ENCODE measurements around the gene OR2D3. TPM values are rescaled to one million over a fixed set of nuclear protein-coding genes. Genes with fewer than 3 reads are reported as not detected.
"Not testable (repeated sequence)": the region's sequence is repeated elsewhere in the genome, so short reads cannot be mapped to it uniquely, and the experiment has no call there.

OR2D3 gene, protein sequence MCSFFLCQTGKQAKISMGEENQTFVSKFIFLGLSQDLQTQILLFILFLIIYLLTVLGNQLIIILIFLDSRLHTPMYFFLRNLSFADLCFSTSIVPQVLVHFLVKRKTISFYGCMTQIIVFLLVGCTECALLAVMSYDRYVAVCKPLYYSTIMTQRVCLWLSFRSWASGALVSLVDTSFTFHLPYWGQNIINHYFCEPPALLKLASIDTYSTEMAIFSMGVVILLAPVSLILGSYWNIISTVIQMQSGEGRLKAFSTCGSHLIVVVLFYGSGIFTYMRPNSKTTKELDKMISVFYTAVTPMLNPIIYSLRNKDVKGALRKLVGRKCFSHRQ
- total RNA-seq, result not detected

DNA sequence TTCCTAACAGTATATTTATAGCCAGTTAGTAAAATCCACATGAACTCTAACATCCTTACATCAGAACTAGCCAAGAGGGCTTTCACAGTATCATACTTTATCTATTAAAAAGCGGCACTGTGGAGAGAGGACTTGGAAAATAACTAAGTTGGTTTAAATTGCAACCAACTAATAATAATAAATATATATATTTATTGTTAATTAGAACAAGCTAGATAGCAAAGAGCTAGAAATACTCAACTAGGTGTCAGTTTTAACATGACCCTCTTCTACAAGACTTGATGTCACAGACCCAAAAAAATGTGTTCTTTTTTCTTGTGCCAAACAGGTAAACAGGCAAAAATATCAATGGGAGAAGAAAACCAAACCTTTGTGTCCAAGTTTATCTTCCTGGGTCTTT is at the start of gene OR2D3:
TSS of gene OR2D3 (plus strand) at position 301 of the 400 bp plus-strand sequence. CDS start at position 301, 0 bp downstream.
- ATAC-seq, result no peak
- Mint-ChIP-seq H3K27ac (no peak within 1 kb of the TSS), H3K9me3 (no peaks in the 10 kb centered on the region), H3K36me3 (peaks cover under 1 to 1% of the 10 kb centered on the region in 2 donors)
- DNase-seq (ENCODE audit: low spot score in 2 of 2), result no peak

DNA sequence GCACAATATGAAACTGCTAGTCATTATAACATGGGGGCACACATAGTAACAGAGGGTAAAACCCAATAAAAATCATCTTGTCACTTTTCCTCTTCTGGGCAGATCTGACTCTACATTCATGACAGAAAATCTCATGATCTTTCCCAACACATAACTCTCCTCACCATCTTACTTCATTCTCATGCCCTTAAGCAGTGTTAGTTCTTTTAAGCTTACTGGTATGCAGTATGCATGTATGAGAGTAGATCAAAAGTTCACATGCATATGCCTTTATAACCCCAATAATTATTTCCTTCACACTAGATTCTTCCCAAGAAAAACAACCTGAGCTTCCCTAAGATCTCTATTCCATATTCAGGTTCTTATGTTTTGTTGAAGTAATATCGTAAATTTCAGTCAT is 49.5 kb upstream of the OR2D3 start:
- ATAC-seq (no peak), DNase-seq (ENCODE audit: low spot score in 2 of 2) (no peak)
- no peaks in the 10 kb centered on the region for H3K36me3 Mint-ChIP-seq
- H3K27ac Mint-ChIP-seq, result no peak overlapping the region
- H3K9me3 Mint-ChIP-seq, result no peaks in the 10 kb centered on the region

- ATAC-seq, result no peak
- no peak overlapping the region for H3K27ac Mint-ChIP-seq
Observed at GRCh38 chr11:6875761-6876160, 45.0 kb upstream of the OR2D3 start.

GRCh38 chr11:6876325-6876724 is 44.5 kb upstream of the OR2D3 start, which contains the start of gene OR10A4:
OR10A4 (plus strand) TSS chr11:6876625; CDS start chr11:6876648, 23 bp downstream.
- DNase-seq (ENCODE audit: low spot score in 2 of 2) (no peak), ATAC-seq (no peak)
- H3K27ac Mint-ChIP-seq, result no peak within 1 kb of the TSS
- peaks cover 0 to 5% of the 10 kb centered on the region in 2 donors for H3K9me3 Mint-ChIP-seq
- H3K36me3 Mint-ChIP-seq, result no peaks in the 10 kb centered on the region

More at GRCh38 chr11:6875761-6876160, 45.0 kb upstream of the OR2D3 start:
- H3K36me3 Mint-ChIP-seq, result no peaks in the 10 kb centered on the region
- no peak for DNase-seq (ENCODE audit: low spot score in 2 of 2)
- peaks cover 0 to 5% of the 10 kb centered on the region in 2 donors for H3K9me3 Mint-ChIP-seq

DNA sequence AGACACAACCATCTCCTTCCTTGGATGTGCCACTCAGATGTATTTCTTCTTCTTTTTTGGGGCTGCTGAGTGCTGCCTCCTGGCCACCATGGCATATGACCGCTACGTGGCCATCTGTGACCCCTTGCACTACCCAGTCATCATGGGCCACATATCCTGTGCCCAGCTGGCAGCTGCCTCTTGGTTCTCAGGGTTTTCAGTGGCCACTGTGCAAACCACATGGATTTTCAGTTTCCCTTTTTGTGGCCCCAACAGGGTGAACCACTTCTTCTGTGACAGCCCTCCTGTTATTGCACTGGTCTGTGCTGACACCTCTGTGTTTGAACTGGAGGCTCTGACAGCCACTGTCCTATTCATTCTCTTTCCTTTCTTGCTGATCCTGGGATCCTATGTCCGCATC is 43.9 kb upstream of the OR2D3 start:
- DNase-seq (ENCODE audit: low spot score in 2 of 2) (no peak), ATAC-seq (peak in 1 of 2 donors; percentile 24)
- H3K9me3 Mint-ChIP-seq, result peaks cover 0 to 5% of the 10 kb centered on the region in 2 donors
- H3K27ac Mint-ChIP-seq, result no peak overlapping the region
- H3K36me3 Mint-ChIP-seq, result no peaks in the 10 kb centered on the region

DNA sequence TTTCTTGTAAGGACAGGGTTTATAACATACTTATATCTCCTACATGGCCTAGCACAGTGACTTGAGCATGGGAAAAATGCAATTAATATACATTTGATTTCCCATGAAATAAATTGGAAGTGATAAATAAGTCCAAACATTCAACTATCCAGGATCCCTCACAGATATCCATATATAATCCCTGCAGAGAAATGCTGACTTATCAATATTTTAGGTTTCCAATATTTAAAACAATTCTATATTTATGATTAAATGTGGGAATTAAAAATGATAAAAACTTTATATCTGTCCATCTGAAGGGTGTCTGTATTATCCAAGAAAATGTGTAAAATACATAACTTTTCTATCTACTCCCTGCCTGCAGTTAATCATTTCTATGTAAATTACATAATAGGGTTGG is 38.1 kb upstream of the OR2D3 start:
- H3K27ac Mint-ChIP-seq, result no peak overlapping the region
- no peaks in the 10 kb centered on the region for H3K9me3 Mint-ChIP-seq
- no peak for ATAC-seq
- no peak for DNase-seq (ENCODE audit: low spot score in 2 of 2)
- no peaks in the 10 kb centered on the region for H3K36me3 Mint-ChIP-seq

GRCh38 chr11:6887711-6888110 is 33.1 kb upstream of the OR2D3 start:
- not testable (repeated sequence) for H3K9me3 Mint-ChIP-seq; ATAC-seq; DNase-seq (ENCODE audit: low spot score in 2 of 2); H3K27ac Mint-ChIP-seq; H3K36me3 Mint-ChIP-seq

GRCh38 chr11:6888830-6889229 is 32.0 kb upstream of the OR2D3 start:
- H3K9me3 Mint-ChIP-seq, result no peaks in the 10 kb centered on the region
- H3K27ac Mint-ChIP-seq, result no peak overlapping the region
- DNase-seq (ENCODE audit: low spot score in 2 of 2) (no peak), ATAC-seq (no peak)
- no peaks in the 10 kb centered on the region for H3K36me3 Mint-ChIP-seq

DNA sequence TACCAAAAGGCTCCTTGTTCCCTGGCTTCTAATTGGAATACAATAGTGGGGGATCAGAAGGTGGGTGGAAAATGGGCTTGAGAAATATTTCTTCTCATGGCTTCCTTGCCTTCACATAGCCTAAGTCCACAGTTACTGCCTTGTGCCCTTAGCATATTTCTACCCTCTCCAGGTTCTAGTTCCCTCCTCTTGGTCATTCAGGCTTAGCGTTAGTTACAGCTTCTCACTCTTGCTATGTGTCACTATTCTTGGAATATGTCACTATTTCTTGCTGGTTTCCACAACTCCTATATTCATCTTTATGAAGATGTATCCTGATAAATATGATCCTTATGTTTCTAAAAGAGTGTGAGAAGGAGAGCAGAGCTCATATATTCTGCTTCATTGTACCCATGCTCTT is 31.0 kb upstream of the OR2D3 start:
- no peak for DNase-seq (ENCODE audit: low spot score in 2 of 2)

GRCh38 chr11:6892400-6892799 is 28.4 kb upstream of the OR2D3 start, which contains the start of gene OR2D2:
OR2D2 (minus strand) TSS chr11:6892500; CDS start chr11:6892500, 0 bp downstream.
- no peaks in the 10 kb centered on the region for H3K9me3 Mint-ChIP-seq
- no peak for DNase-seq (ENCODE audit: low spot score in 2 of 2)
- ATAC-seq, result no peak

More for the DNA sequence above, 31.0 kb upstream of the OR2D3 start:
- H3K27ac Mint-ChIP-seq, result no peak overlapping the region
- no peak for ATAC-seq
- no peaks in the 10 kb centered on the region for H3K36me3 Mint-ChIP-seq
- H3K9me3 Mint-ChIP-seq, result no peaks in the 10 kb centered on the region

DNA sequence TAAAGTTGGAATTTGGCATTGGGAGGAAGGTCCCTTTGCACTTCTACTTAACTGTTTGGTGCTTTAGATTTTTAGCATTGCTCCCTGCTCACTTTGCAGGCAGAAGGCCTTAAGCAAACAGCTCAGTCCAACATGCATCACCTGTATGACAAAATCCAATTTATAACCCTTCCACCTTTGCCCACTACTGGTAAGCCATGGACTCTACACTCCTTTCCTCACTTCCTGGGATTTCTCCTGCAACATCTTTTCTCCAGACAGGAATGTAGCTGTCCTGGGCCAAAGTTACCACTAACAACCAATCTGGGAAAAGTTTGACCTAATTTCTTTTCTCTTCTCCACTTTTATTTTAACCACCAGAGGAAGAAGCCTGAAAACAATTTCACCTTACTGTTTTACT is 26.7 kb upstream of the OR2D3 start:
- H3K9me3 Mint-ChIP-seq, result no peaks in the 10 kb centered on the region
- no peak overlapping the region for H3K27ac Mint-ChIP-seq
- no peaks in the 10 kb centered on the region for H3K36me3 Mint-ChIP-seq
- ATAC-seq (no peak), DNase-seq (ENCODE audit: low spot score in 2 of 2) (no peak)

More at GRCh38 chr11:6892400-6892799, 28.4 kb upstream of the OR2D3 start, which contains the start of gene OR2D2:
- Mint-ChIP-seq H3K36me3 (no peaks in the 10 kb centered on the region), H3K27ac (no peak within 1 kb of the TSS)

DNA sequence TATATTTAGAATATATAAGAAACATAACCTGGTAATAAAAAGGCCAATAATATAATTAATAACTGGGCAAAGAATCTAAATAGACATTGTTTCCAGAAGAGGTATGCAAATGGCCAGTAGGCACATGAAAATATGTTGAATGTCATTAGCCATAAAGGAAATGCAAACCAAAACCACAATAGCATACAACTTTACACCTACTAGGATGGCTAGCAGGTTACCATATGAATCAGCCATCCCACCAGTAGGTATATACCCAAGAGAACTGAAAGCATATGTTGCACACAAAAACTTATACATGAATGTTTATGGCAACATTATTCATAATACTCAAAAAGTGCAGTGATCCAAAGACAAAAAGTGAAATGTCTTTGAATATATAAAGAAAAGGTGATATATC is 25.8 kb upstream of the OR2D3 start:
- ATAC-seq (peak in 1 of 2 donors; percentile 73), DNase-seq (ENCODE audit: low spot score in 2 of 2) (no peak)
- no peaks in the 10 kb centered on the region for H3K36me3 Mint-ChIP-seq
- H3K27ac Mint-ChIP-seq, result no peak overlapping the region
- no peaks in the 10 kb centered on the region for H3K9me3 Mint-ChIP-seq

DNA sequence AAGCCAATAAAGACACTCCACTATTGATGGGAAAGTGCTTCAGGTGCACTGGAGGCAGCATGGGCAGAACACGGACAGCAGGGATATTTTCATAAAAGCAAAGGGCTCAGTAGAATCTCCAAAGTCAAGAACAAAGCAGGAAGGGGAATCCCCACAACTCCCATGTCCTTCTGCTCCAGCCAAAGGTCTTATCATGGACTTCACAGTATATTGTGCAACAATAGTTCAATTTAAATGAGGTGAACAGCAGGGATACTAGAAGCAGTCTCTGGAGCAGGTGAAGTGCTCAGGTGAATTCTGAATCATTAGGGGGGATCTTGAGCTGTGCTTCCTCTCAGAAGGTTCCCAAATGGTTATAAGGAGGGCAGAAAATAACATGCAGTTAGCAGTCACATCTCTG is 21.9 kb upstream of the OR2D3 start:
- no peak for ATAC-seq
- Mint-ChIP-seq H3K9me3 (no peaks in the 10 kb centered on the region), H3K27ac (no peak overlapping the region), H3K36me3 (no peaks in the 10 kb centered on the region)
- no peak for DNase-seq (ENCODE audit: low spot score in 2 of 2)

- DNase-seq (ENCODE audit: low spot score in 2 of 2), result no peak
- H3K36me3 Mint-ChIP-seq, result no peaks in the 10 kb centered on the region
- H3K27ac Mint-ChIP-seq, result no peak overlapping the region
- no peak for ATAC-seq
- H3K9me3 Mint-ChIP-seq, result no peaks in the 10 kb centered on the region
Observed at GRCh38 chr11:6900327-6900999, 20.3 kb upstream of the OR2D3 start.

DNA sequence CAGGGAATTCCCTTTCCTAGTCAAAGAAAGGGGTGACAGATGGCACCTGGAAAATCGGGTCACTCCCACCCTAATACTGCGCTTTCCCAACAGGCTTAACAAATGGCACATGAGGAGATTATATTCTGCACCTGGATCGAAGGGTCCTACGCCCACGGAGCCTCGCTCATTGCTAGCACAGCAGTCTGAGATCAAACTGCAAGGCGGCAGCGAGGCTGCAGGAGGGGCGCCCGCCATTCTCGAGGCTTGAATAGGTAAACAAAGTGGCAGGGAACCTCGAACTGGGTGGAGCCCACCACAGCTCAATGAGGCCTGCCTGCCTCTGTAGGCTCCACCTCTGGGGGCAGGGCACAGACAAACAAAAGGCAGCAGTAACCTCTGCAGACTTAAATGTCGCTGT is 16.0 kb upstream of the OR2D3 start:
- H3K36me3 Mint-ChIP-seq; DNase-seq (ENCODE audit: low spot score in 2 of 2); H3K9me3 Mint-ChIP-seq; H3K27ac Mint-ChIP-seq; ATAC-seq: not testable (repeated sequence)

DNA sequence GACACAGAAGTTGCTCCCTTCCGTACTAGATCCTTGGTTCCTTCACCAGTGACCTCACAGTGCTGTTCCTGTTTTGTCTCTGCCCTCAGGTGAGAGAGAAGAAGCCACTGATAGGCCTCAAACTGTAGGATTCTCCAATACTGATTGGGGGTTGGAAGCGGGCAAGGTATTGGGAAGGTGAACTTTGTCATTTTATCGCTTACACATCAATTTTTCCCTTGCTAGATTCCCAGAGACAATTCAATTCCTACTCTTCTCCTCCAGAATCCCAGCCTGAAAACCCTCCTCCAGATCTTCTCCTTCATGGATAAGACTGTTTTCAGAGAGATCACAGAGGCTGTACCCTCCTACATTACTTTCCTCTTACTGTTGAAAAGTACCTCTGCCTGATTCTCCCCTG is 9.4 kb upstream of the OR2D3 start:
- Mint-ChIP-seq H3K9me3 (no peaks in the 10 kb centered on the region), H3K36me3 (no peaks in the 10 kb centered on the region), H3K27ac (no peak overlapping the region)
- DNase-seq (ENCODE audit: low spot score in 2 of 2), result no peak
- ATAC-seq, result no peak

DNA sequence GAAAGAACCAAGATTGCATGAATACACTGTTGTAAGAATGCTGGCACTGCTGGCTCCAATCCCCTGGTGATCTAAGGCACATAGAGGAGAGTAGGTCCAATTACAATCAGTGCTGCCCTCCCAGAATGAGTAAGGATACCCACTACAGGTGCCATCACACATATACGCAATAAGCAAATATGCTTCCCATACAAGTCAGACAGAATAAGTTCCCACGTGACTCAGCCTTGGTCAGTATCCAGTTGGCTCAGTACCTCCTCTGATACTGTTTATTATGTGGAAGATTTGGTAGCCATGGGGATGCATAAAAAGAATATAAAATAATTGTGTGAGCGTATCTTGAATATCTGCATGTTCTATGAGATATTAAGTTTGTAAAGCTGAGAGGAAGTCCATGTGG is 8.9 kb upstream of the OR2D3 start:
- DNase-seq (ENCODE audit: low spot score in 2 of 2) (no peak), ATAC-seq (no peak)
- Mint-ChIP-seq H3K27ac (no peak overlapping the region), H3K36me3 (no peaks in the 10 kb centered on the region), H3K9me3 (no peaks in the 10 kb centered on the region)

DNA sequence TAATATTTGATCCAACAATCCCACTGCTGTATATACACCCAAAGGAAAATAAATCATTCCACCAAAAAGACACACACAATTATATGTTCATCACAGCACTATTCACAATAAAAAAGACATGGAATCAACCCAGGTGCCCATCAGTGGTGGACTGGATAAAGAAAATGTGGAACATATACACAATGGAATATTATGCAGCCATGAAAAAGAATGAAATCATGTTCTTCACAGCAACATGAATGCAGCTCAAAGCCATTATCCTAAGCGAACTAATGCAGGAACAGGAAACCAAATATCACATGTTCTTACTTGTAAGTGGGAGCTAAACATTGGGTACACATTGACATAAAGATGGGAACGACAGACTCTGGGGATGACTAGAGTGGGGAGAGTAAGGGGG is 1.1 kb upstream of the OR2D3 start:
- ATAC-seq (no peak), DNase-seq (ENCODE audit: low spot score in 2 of 2) (no peak)
- Mint-ChIP-seq H3K36me3 (no peaks in the 10 kb centered on the region), H3K27ac (no peak overlapping the region), H3K9me3 (no peaks in the 10 kb centered on the region)
